Measurements from ENCODE around the gene LIG1.
"Not testable (repeated sequence)": the region's sequence is repeated elsewhere in the genome, so short reads cannot be mapped to it uniquely, and the experiment has no call there.

LIG1 gene

GRCh38 chr19:48120505-48120904, 49.6 kb downstream of the LIG1 start:
- no peak for DNase-seq

GRCh38 chr19:48118131-48118517, 52.0 kb downstream of the LIG1 start:
- DNase-seq = no peak

GRCh38 chr19:48117515-48118130, 52.5 kb downstream of the LIG1 start:
- DNase-seq = no peak

- no peak for DNase-seq
These were observed 56.8 kb downstream of the LIG1 start for GRCh38 chr19:48113190-48113917.

GRCh38 chr19:48111280-48111679, 58.9 kb downstream of the LIG1 start:
- DNase-seq = no peak

- peak; percentile 91 for DNase-seq
These were observed 59.7 kb downstream of the LIG1 start, which contains the start of gene PLA2G4C for GRCh38 chr19:48110350-48110966. Gene PLA2G4C (minus strand): TSS chr19:48110817. CDS start chr19:48106529, 4,288 bp downstream.

- DNase-seq = no peak
These were observed 61.0 kb downstream of the LIG1 start for GRCh38 chr19:48108997-48109782.

- DNase-seq = no peak
These were observed 66.2 kb downstream of the LIG1 start for GRCh38 chr19:48103922-48104321.

GRCh38 chr19:48102870-48103751, 67.0 kb downstream of the LIG1 start:
- peak; percentile 52 for DNase-seq

- DNase-seq = no peak
These were observed 74.5 kb downstream of the LIG1 start for GRCh38 chr19:48095612-48096175.

GRCh38 chr19:48094855-48095203, 75.3 kb downstream of the LIG1 start:
- no peak for DNase-seq

GRCh38 chr19:48094129-48094854, 75.9 kb downstream of the LIG1 start:
- peak; percentile 64 for DNase-seq

GRCh38 chr19:48091111-48091718, 78.9 kb downstream of the LIG1 start:
- DNase-seq = not testable (repeated sequence)

- no peak for DNase-seq
These were observed 79.8 kb downstream of the LIG1 start for GRCh38 chr19:48090281-48090802.

GRCh38 chr19:48088991-48089390, 81.2 kb downstream of the LIG1 start:
- DNase-seq = not testable (repeated sequence)

- peak; percentile 10 for DNase-seq
These were observed 84.0 kb downstream of the LIG1 start for GRCh38 chr19:48085904-48086864.

- no peak for DNase-seq
These were observed 85.1 kb downstream of the LIG1 start for GRCh38 chr19:48085076-48085475.

- no peak for DNase-seq
These were observed 89.0 kb downstream of the LIG1 start for GRCh38 chr19:48081106-48081505.

- DNase-seq = not testable (repeated sequence)
These were observed 99.9 kb downstream of the LIG1 start for GRCh38 chr19:48070177-48070769.
